NCI-H774 (cell line): ENCODE measurements around the gene NOS1AP.

Experiments used
- DNase-seq: peaks from one replicate; lab custom pipeline; 2025; lab: John Stamatoyannopoulos, UW

The NOS1AP gene

DNA sequence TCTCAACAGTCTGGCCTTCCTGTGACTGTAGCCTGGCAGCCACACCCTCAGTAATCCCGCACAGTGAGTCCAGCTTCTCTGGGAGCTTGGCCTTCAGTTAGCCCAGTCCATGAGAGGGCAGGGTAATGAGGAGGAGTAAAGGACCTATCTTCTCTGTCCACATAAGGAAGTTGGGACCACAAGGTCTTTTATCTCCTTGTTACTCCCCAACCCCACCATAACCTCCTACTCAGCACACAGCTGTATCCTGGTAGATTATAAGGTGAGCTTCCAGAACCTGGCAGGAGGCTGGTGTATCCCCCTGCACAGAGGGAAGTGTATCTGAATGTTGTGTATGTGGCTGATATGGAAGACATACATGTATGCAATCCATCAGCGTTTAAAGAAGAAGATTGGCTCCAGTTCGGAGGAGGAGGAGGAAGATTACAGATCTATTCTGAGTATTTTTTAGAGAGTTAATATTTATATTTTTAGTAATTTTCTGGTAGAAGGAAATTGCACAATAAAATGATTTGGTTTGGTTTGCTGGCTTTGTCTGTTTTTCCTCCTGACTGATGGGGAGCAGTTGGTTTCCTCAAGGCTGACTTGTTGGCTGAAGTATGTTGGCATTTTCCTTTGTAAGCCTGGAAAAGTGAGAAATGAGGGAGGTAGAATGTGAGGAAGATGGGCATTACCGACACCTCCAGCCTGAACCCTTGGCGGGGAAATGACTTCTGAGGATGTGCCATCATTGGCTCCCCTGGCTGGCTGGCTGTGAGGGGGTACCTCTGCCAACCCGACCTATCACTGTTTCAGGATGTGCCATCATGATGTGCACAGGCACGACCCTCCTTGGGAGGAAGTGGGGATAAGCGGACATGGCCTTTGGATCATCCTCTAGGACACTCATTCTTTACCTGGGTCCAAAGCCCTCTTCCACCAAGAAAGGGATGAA is 317.1 kb downstream of the NOS1AP start:
- no peak for DNase-seq

- no peak for DNase-seq
Observed at GRCh38 chr1:162387226-162388082, 318.0 kb downstream of the NOS1AP start.

DNA sequence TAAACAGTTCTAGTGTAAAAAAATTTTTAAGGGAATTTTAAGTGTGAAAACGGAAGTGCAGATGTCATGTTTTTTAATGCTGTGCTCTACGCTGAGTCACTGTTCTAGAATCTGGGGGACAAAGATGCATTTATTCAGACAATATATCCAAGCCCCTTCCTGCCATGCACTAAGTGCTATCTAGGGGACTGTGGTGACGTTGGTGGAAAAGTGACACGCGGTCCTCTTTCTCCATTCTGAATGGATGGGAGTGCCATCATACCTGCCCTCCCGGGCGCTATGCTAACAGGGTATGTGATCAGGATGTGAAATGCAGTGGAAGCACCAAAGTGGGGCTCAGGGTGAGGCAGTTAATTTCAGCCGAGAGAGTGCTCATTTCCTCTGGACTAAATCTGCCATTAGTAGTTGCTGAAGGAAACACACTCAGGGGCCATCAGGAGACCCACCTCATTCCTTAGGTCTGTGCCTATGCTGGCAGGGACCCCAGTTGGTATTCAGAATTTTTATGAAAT is 318.6 kb downstream of the NOS1AP start:
- DNase-seq: no peak

DNA sequence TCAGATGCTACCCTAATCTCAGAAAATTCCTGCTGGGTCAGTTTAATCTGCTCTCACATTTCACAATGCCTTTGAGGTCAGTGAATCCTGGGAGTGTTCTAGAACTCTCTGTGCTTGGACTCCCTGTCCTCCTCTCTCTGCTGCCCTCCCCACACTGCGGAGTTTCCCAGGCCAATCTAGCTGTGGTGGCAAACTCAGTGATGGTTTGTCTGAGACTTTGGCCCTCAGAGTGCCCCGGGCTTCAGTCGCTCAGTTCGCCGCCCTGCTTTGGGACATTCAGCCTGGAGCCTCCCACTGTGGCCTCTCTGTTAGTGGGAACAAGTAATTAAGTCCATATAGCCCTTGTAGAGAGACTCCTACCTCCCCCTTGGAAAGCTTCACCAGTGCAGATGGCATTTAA is 319.1 kb downstream of the NOS1AP start:
- DNase-seq: no peak

- DNase-seq: peak; percentile 32
Observed at GRCh38 chr1:162389021-162389818, 319.7 kb downstream of the NOS1AP start.

- no peak for DNase-seq
Observed at GRCh38 chr1:162389971-162390370, 320.5 kb downstream of the NOS1AP start.

DNA sequence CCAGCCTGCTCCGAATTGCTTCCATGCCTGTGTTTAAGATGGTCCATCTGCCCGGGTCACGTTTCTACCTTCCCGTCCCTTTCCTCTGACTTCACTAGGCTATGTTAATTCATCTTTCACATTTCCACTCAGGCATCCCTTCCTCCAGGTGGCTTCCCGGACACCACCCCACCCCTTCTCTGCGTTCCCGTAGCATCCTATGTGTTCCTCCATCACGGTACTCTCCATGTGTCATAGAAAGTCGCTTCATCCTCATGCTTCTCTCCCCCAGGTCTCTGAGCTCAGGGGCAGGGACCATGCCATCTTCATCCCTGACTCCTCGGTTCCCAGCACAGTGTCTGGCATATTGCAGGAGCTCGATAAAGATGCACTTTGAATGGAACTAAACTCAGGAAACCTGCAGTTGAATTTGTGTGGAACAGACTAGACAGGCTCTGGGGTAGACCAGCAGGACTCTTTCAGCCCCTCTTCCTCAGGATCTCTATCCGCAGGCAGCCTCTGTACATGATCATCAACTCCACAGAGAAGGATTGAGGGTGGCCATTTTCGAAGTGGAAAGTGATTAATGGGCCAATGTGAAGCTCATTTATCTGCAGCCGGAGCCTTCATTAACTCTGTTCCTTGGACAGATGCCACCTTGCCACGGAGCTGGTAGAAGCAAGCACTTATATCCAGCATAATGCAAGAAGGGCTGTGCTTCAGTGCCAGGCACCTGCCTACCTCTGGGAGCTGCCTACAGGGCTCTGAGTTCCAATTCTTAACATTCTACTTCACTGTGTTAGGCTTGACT is 321.1 kb downstream of the NOS1AP start:
- DNase-seq: no peak

DNA sequence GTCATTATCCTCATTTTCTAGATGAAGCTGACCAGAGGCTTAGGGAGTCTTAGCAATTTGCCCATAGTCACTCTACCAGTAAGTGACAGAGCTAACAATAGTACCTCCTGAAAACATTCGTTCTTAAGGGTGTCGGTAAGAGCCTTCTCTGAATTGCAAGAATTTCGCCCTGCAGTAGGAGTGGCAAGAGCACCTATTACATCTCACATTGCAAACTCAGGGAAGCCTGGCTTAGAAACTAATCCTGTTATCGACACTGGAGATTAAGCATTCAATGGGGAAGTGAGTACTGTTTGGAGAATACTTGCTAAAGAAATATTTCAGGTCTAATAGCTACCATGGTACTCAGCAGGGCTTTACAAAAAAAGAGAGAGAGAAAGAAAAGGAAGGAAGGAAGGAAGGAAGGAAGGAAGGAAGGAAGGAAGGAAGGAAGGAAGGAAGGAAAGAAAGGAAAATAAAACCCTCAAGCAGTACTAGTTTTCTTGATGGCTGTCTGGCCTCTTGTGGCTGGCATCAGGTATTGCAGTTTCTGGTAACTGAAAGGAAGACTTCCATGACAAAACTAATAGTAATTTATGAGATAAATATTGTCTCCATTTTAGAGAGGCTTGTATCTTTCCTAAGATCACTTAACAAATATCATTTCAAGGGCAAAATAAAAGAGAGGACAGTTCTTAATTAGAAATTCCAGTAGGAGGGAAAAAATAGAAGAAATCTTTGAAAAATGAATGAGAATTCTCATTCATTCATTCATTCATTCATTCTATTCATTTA is 322.5 kb downstream of the NOS1AP start:
- DNase-seq: peak; percentile 10

GRCh38 chr1:162396201-162396906 is 326.9 kb downstream of the NOS1AP start:
- no peak for DNase-seq

DNA sequence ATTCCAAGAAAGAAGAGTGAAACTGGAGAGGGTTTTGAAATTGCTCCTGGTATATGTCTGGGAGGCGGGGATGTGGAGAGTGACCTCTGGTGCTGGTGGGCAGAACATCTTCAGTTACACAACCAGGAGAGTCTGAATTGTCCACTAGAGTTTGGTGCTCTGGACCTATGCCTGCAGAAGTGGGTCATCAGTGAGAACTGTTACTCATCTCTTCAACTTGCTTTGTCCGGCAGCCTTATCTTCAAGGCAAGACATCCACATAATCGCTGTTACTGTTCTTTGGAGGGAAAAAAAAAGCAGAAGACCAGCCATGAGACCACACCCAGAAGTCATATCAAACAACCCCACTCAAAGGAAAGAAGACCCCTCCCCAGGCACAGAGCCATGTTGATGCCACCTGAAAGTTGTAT is 327.6 kb downstream of the NOS1AP start:
- no peak for DNase-seq

DNA sequence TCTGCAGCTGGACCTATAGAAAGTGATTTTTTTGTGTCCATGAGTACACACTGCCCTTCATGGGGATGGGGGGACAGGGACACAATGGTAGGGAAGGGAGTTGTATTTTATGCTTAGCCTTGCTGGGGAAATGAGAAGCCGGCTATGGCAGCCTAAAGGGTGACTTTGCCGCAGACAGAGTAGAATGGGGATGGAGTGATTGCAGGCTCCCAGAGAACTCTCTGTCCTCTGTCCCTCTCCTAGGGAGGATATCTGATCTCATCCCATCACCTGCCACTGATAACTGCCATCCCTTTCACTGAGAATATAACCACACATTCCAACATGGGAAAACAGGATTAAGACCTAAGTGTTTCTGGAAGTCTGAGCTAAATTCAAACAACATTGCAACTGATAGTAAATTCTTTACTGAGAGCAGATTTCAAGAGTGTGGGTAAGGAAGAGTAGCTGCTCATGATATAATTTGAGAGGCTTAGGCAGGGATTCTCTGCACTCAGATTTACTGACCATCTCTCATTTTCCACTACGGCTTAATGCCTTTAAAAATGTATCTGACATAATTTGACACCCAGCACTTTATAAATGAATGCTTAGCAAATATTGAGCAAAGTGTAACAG is 328.6 kb downstream of the NOS1AP start:
- DNase-seq: no peak

DNA sequence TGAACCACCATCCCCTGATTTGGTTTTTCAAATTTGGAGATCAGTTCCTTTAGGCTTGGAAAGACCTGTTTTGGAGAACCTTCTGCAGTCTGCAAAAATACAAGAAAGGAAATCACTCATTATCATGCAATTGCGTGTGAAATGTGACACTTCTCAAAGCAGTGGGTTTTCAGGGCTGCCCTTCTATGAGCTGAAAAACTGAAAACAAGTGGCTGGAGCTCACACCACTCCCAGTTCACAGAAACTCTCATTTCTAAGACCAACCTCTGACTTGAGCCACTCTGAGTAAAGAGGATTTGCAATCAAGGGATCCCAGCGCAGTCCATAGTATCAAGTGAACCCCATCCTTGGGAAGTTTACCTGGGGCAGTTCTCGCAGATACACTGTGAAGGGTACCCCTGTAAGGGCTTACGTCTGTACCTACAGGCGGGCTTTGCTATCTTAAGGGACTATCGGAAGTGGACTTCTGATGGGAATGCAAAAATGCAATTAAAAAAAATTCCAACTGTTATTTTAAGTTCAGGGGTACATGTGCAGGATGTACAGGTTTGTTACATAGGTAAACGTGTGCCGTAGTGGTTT is 329.6 kb downstream of the NOS1AP start:
- DNase-seq: no peak

DNA sequence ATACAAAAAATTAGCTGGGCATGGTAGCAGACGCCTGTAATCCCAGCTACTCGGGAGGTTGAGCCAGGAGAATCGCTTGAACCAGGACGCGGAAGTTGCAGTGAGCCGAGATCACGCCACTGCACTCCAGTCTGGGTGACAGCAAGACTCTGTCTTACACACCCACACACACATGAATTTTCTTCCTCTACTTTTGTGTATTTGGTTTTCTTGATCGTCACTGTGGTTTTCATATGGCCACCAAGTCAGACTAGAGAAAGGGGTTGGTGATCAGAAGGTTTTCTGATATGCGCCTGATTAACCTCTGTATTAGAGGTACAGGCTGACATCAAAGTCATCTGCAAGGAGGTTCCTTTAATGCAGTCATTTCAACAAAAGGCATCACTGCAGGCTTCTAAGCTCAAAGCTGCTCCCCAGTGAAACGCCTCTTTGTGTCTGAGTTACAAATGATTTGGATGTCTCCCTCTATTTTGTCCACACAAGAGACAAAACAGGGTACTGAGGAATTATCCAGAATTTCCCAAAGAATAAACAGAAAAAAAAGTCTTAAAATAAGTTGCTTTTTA is 331.4 kb downstream of the NOS1AP start:
- DNase-seq: no peak

- no peak for DNase-seq
Observed at GRCh38 chr1:162404550-162405160, 335.2 kb downstream of the NOS1AP start.

GRCh38 chr1:162405800-162406199 is 336.3 kb downstream of the NOS1AP start:
- no peak for DNase-seq

- DNase-seq: no peak
Observed at GRCh38 chr1:162406811-162407210, 337.3 kb downstream of the NOS1AP start.

- DNase-seq: no peak
Observed at GRCh38 chr1:162407539-162407938, 338.0 kb downstream of the NOS1AP start.

- no peak for DNase-seq
Observed at GRCh38 chr1:162412002-162412401, 342.5 kb downstream of the NOS1AP start, which contains the start of gene SH2D1B. TSS of gene SH2D1B (minus strand) at chr1:162412136. CDS start at chr1:162412016, 120 bp downstream.
